ENCODE results near the gene SELENOW.

The SELENOW gene

DNA sequence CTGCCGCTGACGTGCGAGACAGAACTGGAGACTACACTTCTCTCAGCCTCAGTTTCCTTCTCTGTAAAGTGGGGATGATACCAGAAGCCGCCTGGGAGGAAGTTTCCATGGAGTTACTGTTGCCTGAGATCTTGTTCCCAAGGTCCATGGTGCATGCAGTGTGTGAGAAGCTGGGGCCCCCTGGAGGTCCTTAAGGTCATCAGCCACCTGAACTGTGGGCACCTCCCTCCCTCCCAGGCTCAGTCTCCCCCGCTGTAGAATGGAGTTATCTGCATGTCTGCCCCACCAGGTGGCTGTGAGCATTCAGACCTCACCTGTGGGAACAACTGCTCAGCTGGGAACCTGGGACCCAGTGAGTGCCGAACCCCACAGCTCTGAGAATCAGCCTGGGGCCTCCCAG is 45.9 kb downstream of the SELENOW start:
- no peak for DNase-seq

DNA sequence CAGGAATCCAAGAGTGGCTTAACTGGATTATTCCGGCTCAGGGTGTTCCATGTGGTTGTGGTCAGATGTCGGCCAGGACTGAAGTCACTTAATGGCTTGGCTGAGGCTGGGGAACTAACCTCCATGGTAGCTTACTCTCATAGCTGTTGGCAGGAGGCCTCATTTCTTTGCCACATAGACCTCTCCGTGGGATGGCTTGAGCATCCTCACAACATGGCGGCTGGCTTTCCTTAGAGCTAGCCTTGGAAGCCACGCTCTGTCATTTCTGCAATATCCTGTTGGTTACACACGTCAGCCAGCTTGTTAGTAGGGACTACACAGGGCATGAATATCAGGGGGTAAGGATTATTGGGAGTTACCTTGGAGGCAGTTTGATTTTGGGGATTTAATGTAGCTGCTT is 48.3 kb downstream of the SELENOW start:
- no peak for DNase-seq

GRCh38 chr19:47832723-47833122 is 54.2 kb downstream of the SELENOW start:
- DNase-seq, result no peak
